BJ (cell line): ENCODE results near the gene CDKN2B-AS1. TPM values are rescaled to one million over a fixed set of nuclear protein-coding genes. Genes with fewer than 3 reads are reported as not detected.

Experiments
- CTCF ChIA-PET: fragments of 350-600 bp; formaldehyde crosslinking; extraction: SDS; loops from one replicate; lab custom pipeline; 2021; ENCODE audit warnings: antibody characterized with exemption, inconsistent platforms; lab: Yijun Ruan, JAX
- POLR2A ChIA-PET: fragments of 300-600 bp; sonication (Branson Sonifier 250); formaldehyde crosslinking; extraction: SDS; loops from one replicate; lab custom pipeline; 2021; ENCODE audit warnings: antibody characterized with exemption; lab: Charles Lee
- DNase-seq: peaks from one replicate; pipeline ENCODE4 v3.0.0-alpha.2; 2011; ENCODE audit warnings: low read depth
- H3K27me3 ChIP-seq: 2 replicates; pipeline ENCODE4 v1.6.0; 2011; ENCODE audit warnings: low read length; ENCODE audit not compliant: control insufficient read depth, insufficient read depth
- H3K36me3 ChIP-seq: 2 replicates; pipeline ENCODE4 v1.5.1; 2011; ENCODE audit warnings: low read length; ENCODE audit not compliant: control insufficient read depth, insufficient read depth
- H3K4me3 ChIP-seq: 2 replicates; pipeline ENCODE4 v1.5.1; 2011; ENCODE audit warnings: low read depth, mild to moderate bottlenecking, control low read depth, low read length
- CTCF ChIP-seq: IDR thresholded peaks from 2 replicates; pipeline ENCODE4 v1.5.1; 2011; ENCODE audit warnings: low read depth, mild to moderate bottlenecking, control low read depth, inconsistent platforms, low read length, moderate library complexity; ENCODE audit not compliant: insufficient read depth
- polyA plus RNA-seq: library from polyadenylated mRNA; depleted of rRNA; stranded (reverse); fragments of >200 nt; gene quantifications from 2 replicates; pipeline ENCODE4 v1.2.3, GENCODE V29; 2011

CDKN2B-AS1 gene
- polyA plus RNA-seq, 1 experiment: 0.59 TPM

- Histone ChIP-seq H3K4me3 (no peak overlapping the region), H3K36me3 (no peaks in the 10 kb centered on the region), H3K27me3 (no peaks in the 10 kb centered on the region)
- no peak for DNase-seq
- ChIA-PET CTCF (interaction anchor here (0.7 to 5.8 kb wide), 7 partner anchors 14 to 233 kb away, joined by 3 to 95 read pairs (median 6); no protein-coding TSS in a partner anchor), POLR2A (no interaction called here)
- TF ChIP-seq CTCF: no peak
These were observed 16.5 kb downstream of the CDKN2B-AS1 start for GRCh38 chr9:22010866-22011625.

- POLR2A ChIA-PET: no interaction called here
- Histone ChIP-seq H3K36me3 (no peaks in the 10 kb centered on the region; the same call in 1 of the 2 replicates), H3K4me3 (no peak overlapping the region), H3K27me3 (no peaks in the 10 kb centered on the region)
- no peak for DNase-seq
- TF ChIP-seq CTCF: no peak
- CTCF ChIA-PET: interaction anchor here (5.6 kb wide), 1 partner anchor 13 kb away, joined by 38 read pairs; the partner anchor contains the start of gene CDKN2B
These were observed 27.8 kb downstream of the CDKN2B-AS1 start for GRCh38 chr9:22022396-22022795.

- no peak for TF ChIP-seq CTCF
- POLR2A ChIA-PET: no interaction called here
- H3K36me3 ChIP-seq: no peaks in the 10 kb centered on the region; the same call in 1 of the 2 replicates
- no peak for DNase-seq
- no peak overlapping the region for H3K4me3 ChIP-seq
- CTCF ChIA-PET: interaction anchor here (1.6 to 5.6 kb wide), 2 partner anchors 10 to 17 kb away, joined by 3 to 38 read pairs; partner anchors contain the start of gene CDKN2B
- H3K27me3 ChIP-seq: no peaks in the 10 kb centered on the region
These were observed 32.1 kb downstream of the CDKN2B-AS1 start for GRCh38 chr9:22026696-22027095.

GRCh38 chr9:22028394-22028793, 33.8 kb downstream of the CDKN2B-AS1 start:
- TF ChIP-seq CTCF: no peak
- no peaks in the 10 kb centered on the region; the same call in 1 of the 2 replicates for H3K36me3 ChIP-seq
- POLR2A ChIA-PET: no interaction called here
- no peaks in the 10 kb centered on the region for H3K27me3 ChIP-seq
- H3K4me3 ChIP-seq: no peak overlapping the region
- DNase-seq: no peak
- CTCF ChIA-PET: interaction anchor here (0.6 kb wide), 1 partner anchor 24 kb away, joined by 3 read pairs; no protein-coding TSS in a partner anchor

GRCh38 chr9:22029231-22029630, 34.6 kb downstream of the CDKN2B-AS1 start:
- TF ChIP-seq CTCF: no peak
- Histone ChIP-seq H3K36me3 (no peaks in the 10 kb centered on the region; the same call in 1 of the 2 replicates), H3K27me3 (no peaks in the 10 kb centered on the region), H3K4me3 (no peak overlapping the region)
- CTCF ChIA-PET: interaction anchor here (1.1 to 1.9 kb wide), 2 partner anchors 18 to 216 kb away, joined by 6 read pairs; no protein-coding TSS in a partner anchor
- POLR2A ChIA-PET: no interaction called here
- no peak for DNase-seq
